Mesenchymal stem cell (in vitro differentiated cells and primary cell): ENCODE results near the gene SCFD2.
"Not testable (repeated sequence)": the region's sequence is repeated elsewhere in the genome, so short reads cannot be mapped to it uniquely, and the experiment has no call there.

Source experiments
- DNase-seq: peaks from one replicate; pipeline ENCODE4 v3.0.0-alpha.2; 2013
- H2AFZ ChIP-seq: one replicate; pipeline ENCODE4 v1.6.1; 2013; ENCODE audit warnings: low read depth, mild to moderate bottlenecking, control low read depth, inconsistent platforms, low read length, moderate library complexity
- H2AK5ac ChIP-seq: 2 replicates; pipeline ENCODE4 v1.6.1; 2013; ENCODE audit warnings: low read length, moderate library complexity, mild to moderate bottlenecking, inconsistent platforms; ENCODE audit not compliant: severe bottlenecking
- H2BK120ac ChIP-seq: one replicate; pipeline ENCODE4 v1.6.1; 2013; ENCODE audit warnings: low read depth, mild to moderate bottlenecking, inconsistent platforms, low read length, moderate library complexity
- H2BK12ac ChIP-seq, 2 experiments: one replicate each; pipeline ENCODE4 v1.6.1; 2013; ENCODE audit warnings: inconsistent platforms in 2 of 2, low read length in 2 of 2, mild to moderate bottlenecking in 2 of 2, moderate library complexity in 2 of 2, control low read depth in 1 of 2
- H2BK15ac ChIP-seq: one replicate; pipeline ENCODE4 v1.6.1; 2013; ENCODE audit warnings: mild to moderate bottlenecking, low read depth, inconsistent platforms; ENCODE audit not compliant: poor library complexity, severe bottlenecking
- H2BK5ac ChIP-seq: 2 replicates; pipeline ENCODE4 v1.6.1; 2013; ENCODE audit warnings: low read depth, mild to moderate bottlenecking, low read length, control low read depth, inconsistent platforms; ENCODE audit not compliant: poor library complexity, severe bottlenecking
- H3K14ac ChIP-seq, 2 experiments: one replicate each; pipeline ENCODE4 v1.6.1; 2013; ENCODE audit warnings: inconsistent platforms in 2 of 2, low read length in 2 of 2, control low read depth in 1 of 2, mild to moderate bottlenecking in 1 of 2, moderate library complexity in 1 of 2
- H3K18ac ChIP-seq, 2 experiments: one replicate each; pipeline ENCODE4 v1.6.1; 2013; ENCODE audit warnings: inconsistent platforms in 2 of 2, low read length in 2 of 2, control low read depth in 1 of 2, low read depth in 1 of 2, mild to moderate bottlenecking in 1 of 2
- H3K23ac ChIP-seq, 2 experiments: one replicate each; pipeline ENCODE4 v1.6.1; 2013; ENCODE audit warnings: inconsistent platforms in 2 of 2, low read length in 2 of 2, mild to moderate bottlenecking in 2 of 2, moderate library complexity in 2 of 2, control low read depth in 1 of 2
- H3K27ac ChIP-seq: 2 replicates; pipeline ENCODE4 v1.5.1; 2013; ENCODE audit warnings: mild to moderate bottlenecking, moderate library complexity, low read length, control low read depth, inconsistent platforms; ENCODE audit not compliant: poor library complexity, severe bottlenecking
- H3K27me3 ChIP-seq, 2 experiments: 2 replicates each; pipeline versions ENCODE4 v1.6.1 to v1.7.0; 2013; ENCODE audit warnings: low read length in 2 of 2, mild to moderate bottlenecking in 2 of 2, moderate library complexity in 2 of 2, control low read depth in 1 of 2, inconsistent platforms in 1 of 2; ENCODE audit not compliant: control insufficient read depth in 1 of 2, insufficient read depth in 1 of 2
- H3K36me3 ChIP-seq, 2 experiments: 2 replicates each; pipeline versions ENCODE4 v1.6.1 to v1.7.0; 2013; ENCODE audit warnings: low read length in 2 of 2, control low read depth in 1 of 2, inconsistent platforms in 1 of 2, low read depth in 1 of 2, mild to moderate bottlenecking in 1 of 2; ENCODE audit not compliant: insufficient read depth in 2 of 2, control insufficient read depth in 1 of 2
- H3K4ac ChIP-seq, 2 experiments: one replicate each; pipeline ENCODE4 v1.6.1; 2013; ENCODE audit warnings: inconsistent platforms in 2 of 2, low read length in 2 of 2, mild to moderate bottlenecking in 2 of 2, moderate library complexity in 2 of 2, control low read depth in 1 of 2, low read depth in 1 of 2
- H3K4me1 ChIP-seq: 2 replicates; pipeline ENCODE4 v1.6.1; 2013; ENCODE audit warnings: low read depth, low read length, control low read depth; ENCODE audit not compliant: control insufficient read depth, insufficient read depth
- H3K4me2 ChIP-seq: 2 replicates; pipeline ENCODE4 v1.6.1; 2013; ENCODE audit warnings: low read length, mild to moderate bottlenecking, inconsistent platforms; ENCODE audit not compliant: poor library complexity, severe bottlenecking
- H3K4me3 ChIP-seq, 2 experiments: 2 replicates each; pipeline versions ENCODE4 v1.5.1 to v1.7.0; 2013; ENCODE audit warnings: low read length in 2 of 2, mild to moderate bottlenecking in 2 of 2, control low read depth in 1 of 2, low read depth in 1 of 2; ENCODE audit not compliant: insufficient read depth in 1 of 2
- H3K79me1 ChIP-seq: replicated peaks from 2 replicates; pipeline ENCODE4 v1.6.1; 2013; ENCODE audit warnings: mild to moderate bottlenecking, control low read depth, low read length, inconsistent platforms; ENCODE audit not compliant: poor library complexity, severe bottlenecking
- H3K9ac ChIP-seq: 2 replicates; pipeline ENCODE4 v1.7.0; 2013; ENCODE audit warnings: mild to moderate bottlenecking, low read length, moderate library complexity
- H3K9me3 ChIP-seq: 2 replicates; pipeline ENCODE4 v1.7.0; 2013; ENCODE audit warnings: mild to moderate bottlenecking, low read length; ENCODE audit not compliant: control insufficient read depth
- H4K8ac ChIP-seq: one replicate; pipeline ENCODE4 v1.6.1; 2013; ENCODE audit warnings: inconsistent platforms, mild to moderate bottlenecking, low read length, moderate library complexity
- H4K91ac ChIP-seq: one replicate; pipeline ENCODE4 v1.6.1; 2013; ENCODE audit warnings: mild to moderate bottlenecking, low read length, inconsistent platforms
- WGBS: methylation state at CpG from one replicate; pipeline ENCODE4 v1.1.7; 2013; ENCODE audit warnings: mixed read lengths; 5-methylcytosine and 5-hydroxymethylcytosine counted together

The SCFD2 gene

DNA sequence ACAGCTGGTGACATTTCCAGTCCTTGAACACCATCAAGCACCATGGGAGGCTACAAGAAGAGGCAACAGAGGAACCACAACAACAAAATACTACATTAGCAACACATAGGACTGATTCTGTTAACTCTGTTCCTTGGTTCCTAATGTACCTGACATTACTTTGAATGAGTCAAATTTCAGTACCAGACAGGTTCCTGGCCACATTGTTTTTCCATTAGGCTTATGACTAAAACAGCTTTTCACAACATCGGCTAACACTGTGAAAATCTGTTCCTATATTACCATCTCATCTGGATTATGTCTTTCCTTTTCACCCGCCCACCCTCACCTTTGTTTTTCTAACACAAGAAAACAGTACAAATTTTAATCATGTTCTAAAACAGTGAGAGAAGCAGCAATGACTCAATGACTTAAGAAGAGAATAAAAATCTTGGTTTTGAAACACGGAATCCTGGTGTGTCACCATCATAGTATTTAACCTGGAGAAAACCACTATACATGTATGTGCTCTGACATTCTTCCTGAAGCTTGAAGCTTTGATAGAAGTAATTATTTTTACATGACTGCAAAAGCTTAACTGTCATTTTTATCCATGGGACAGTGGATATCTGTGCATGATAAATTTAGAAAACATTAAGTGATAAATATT lies 143.9 kb downstream of the SCFD2 start:
- Histone ChIP-seq H3K18ac (no peak overlapping the region), H3K27ac (no peak overlapping the region), H3K36me3 (no peaks in the 10 kb centered on the region), H3K23ac (no peak overlapping the region), H3K4me1 (no peaks in the 10 kb centered on the region), H3K79me1 (peaks cover 5% of the 10 kb centered on the region), H3K9me3 (no peaks in the 10 kb centered on the region), H2BK5ac (no peak overlapping the region), H2BK120ac (no peak overlapping the region), H4K91ac (no peak overlapping the region), H3K14ac (no peak overlapping the region), H3K27me3 (no peaks in the 10 kb centered on the region), H4K8ac (no peak overlapping the region), H2BK15ac (no peak overlapping the region), H3K4ac (no peak overlapping the region), H2AK5ac (no peak overlapping the region), H2BK12ac (no peak overlapping the region), H3K9ac (no peak overlapping the region), H3K4me3 (no peak overlapping the region), H3K4me2 (no peak overlapping the region), H2AFZ (no peak overlapping the region)
- no peak for DNase-seq
- WGBS = 100% methylated on average over 1 of the region's 3 CpGs

DNA sequence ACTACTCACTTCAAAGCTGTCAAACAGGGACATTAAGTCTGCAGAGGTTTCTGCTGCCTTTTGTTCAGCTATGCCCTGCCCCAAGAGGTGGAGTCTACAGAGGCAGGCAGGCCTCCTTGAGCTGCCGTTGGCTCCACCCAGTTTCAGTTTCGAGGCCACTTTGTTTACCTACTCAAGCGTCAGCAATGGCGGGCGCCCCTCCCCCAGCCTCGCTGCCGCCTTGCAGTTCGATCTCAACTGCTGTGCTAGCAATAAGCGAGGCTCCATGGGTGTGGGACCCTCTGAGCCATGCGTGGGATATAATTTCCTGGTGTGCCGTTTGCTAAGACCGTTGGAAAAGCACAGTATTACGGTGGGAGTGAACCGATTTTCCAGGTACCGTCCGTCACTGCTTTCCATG lies 146.7 kb downstream of the SCFD2 start:
- not testable (repeated sequence) for H3K27me3 ChIP-seq, H3K18ac ChIP-seq
- 97% methylated on average over 16 of the region's 16 CpGs for WGBS

DNA sequence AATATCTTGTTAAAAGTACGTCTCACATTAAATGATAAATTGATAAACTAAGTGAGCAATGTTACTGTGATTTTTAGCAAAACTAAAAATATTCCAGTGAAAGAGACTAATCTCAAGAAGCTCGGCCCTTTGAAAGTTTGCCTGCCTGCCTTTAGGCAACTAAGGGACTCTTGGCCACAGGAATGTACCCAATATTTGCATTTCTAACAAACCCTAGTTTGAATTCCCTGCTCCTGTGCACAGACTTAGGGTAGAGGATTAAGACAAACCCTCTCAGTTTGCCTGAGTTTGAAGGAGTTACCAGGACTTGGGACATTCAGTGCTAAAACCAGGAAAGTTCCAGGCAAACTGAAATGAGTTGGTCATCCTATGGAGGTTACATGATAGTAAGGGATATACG lies 157.1 kb downstream of the SCFD2 start:
- H2BK120ac ChIP-seq = no peak overlapping the region
- H3K27ac ChIP-seq = no peak overlapping the region
- no peak overlapping the region for H3K23ac ChIP-seq
- H2BK5ac ChIP-seq = no peak overlapping the region
- H4K8ac ChIP-seq = no peak overlapping the region
- no peak overlapping the region for H2AFZ ChIP-seq
- no peaks in the 10 kb centered on the region for H3K27me3 ChIP-seq
- H2BK15ac ChIP-seq = no peak overlapping the region
- WGBS = 85% methylated on average over 1 of the region's 3 CpGs
- H3K4me1 ChIP-seq = no peaks in the 10 kb centered on the region
- no peak overlapping the region for H4K91ac ChIP-seq
- H3K4ac ChIP-seq = no peak overlapping the region
- H2AK5ac ChIP-seq = no peak overlapping the region
- no peaks in the 10 kb centered on the region for H3K9me3 ChIP-seq
- no peaks in the 10 kb centered on the region for H3K79me1 ChIP-seq
- no peak overlapping the region for H3K4me2 ChIP-seq
- H3K36me3 ChIP-seq = peaks cover 0 to 5% of the 10 kb centered on the region in 2 experiments
- no peak for DNase-seq
- H3K9ac ChIP-seq = no peak overlapping the region
- no peak overlapping the region for H3K4me3 ChIP-seq
- H3K18ac ChIP-seq = no peak overlapping the region
- no peak overlapping the region for H2BK12ac ChIP-seq
- H3K14ac ChIP-seq = no peak overlapping the region

More for the DNA sequence above, 146.7 kb downstream of the SCFD2 start:
- not testable (repeated sequence) for H3K4me3 ChIP-seq, H3K27ac ChIP-seq, H3K4me2 ChIP-seq, H2AK5ac ChIP-seq, H3K23ac ChIP-seq, H3K9ac ChIP-seq, H2BK5ac ChIP-seq, H3K9me3 ChIP-seq, H4K8ac ChIP-seq, H2BK15ac ChIP-seq, H2AFZ ChIP-seq, H2BK120ac ChIP-seq, H3K4ac ChIP-seq, H3K79me1 ChIP-seq, H3K14ac ChIP-seq, H2BK12ac ChIP-seq, DNase-seq, H4K91ac ChIP-seq, H3K4me1 ChIP-seq, H3K36me3 ChIP-seq

DNA sequence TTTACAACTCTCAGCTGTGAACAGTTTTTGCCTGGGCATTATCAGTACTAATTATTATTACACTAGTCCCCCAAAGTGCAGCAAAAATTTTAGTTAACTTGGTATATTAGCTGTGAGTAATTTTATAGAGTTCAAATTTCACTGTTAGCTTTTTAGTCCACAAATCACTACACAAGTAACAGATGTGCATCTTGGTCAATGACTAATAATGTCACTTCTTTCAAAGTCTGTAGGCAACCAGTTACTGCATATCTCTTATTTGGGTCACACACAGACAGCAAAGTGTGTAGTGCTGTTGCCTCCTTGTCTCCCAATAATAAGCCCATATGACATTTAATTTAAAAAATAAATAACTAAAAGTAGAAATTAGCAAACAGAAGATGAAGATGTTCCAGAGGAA lies 159.9 kb downstream of the SCFD2 start:
- Histone ChIP-seq H2BK120ac (no peak overlapping the region), H3K4me1 (no peaks in the 10 kb centered on the region), H3K9me3 (no peaks in the 10 kb centered on the region), H2BK15ac (no peak overlapping the region), H3K14ac (no peak overlapping the region), H2AFZ (no peak overlapping the region), H3K9ac (no peak overlapping the region), H2BK12ac (no peak overlapping the region), H3K4ac (no peak overlapping the region), H3K27ac (no peak overlapping the region), H2AK5ac (no peak overlapping the region), H4K91ac (no peak overlapping the region), H3K23ac (no peak overlapping the region), H3K18ac (no peak overlapping the region), H3K4me3 (no peak overlapping the region), H2BK5ac (no peak overlapping the region), H3K4me2 (no peak overlapping the region), H4K8ac (no peak overlapping the region), H3K36me3 (peaks cover 0 to 5% of the 10 kb centered on the region in 2 experiments), H3K79me1 (no peaks in the 10 kb centered on the region), H3K27me3 (no peaks in the 10 kb centered on the region)
- DNase-seq = no peak
